Right lobe of liver (tissue), 6 donors: ENCODE results near the gene ARG2. TPM values are rescaled to one million over a fixed set of nuclear protein-coding genes. Genes with fewer than 3 reads are reported as not detected.

Source experiments
- ATAC-seq, 4 donors: fragments of 200-7000 bp; cut with Tn5 transposase; one replicate each; pipeline ENCODE4 v1.9.1; 2020; ENCODE audit warnings: mild to moderate bottlenecking in 4 of 4, moderate library complexity in 4 of 4
- DNase-seq, 3 donors: peaks; one replicate each; pipeline ENCODE4 v3.0.0-alpha.2; 2020
- H3K27ac ChIP-seq, 3 donors: fragments of 200-600 bp; one replicate each; pipeline ENCODE4 v1.8.0; 2022
- H3K27me3 ChIP-seq, 2 donors: fragments of 200-600 bp; one replicate each; pipeline ENCODE4 v1.8.0; 2022
- H3K36me3 ChIP-seq, 4 donors: fragments of 200-600 bp; sonication (generic) in 1 of 4; one replicate each; pipeline versions ENCODE4 v1.5.1 to v1.8.0; 2017 to 2022; ENCODE audit warnings: control low read depth in 1 of 4
- H3K4me1 ChIP-seq, 4 donors: fragments of 200-600 bp; sonication (generic) in 1 of 4; one replicate each; pipeline versions ENCODE4 v1.5.1 to v1.8.0; 2017 to 2022; ENCODE audit warnings: control low read depth in 1 of 4
- H3K4me3 ChIP-seq, 3 donors: fragments of 200-600 bp; one replicate each; pipeline ENCODE4 v1.8.0; 2022
- H3K9me3 ChIP-seq, 4 donors: fragments of 200-600 bp; sonication (generic) in 1 of 4; one replicate each; pipeline versions ENCODE4 v1.5.1 to v1.8.0; 2017 to 2022; ENCODE audit warnings: control low read depth in 1 of 4
- POLR2A ChIP-seq: fragments of 450-650 bp; IDR thresholded peaks from one replicate; pipeline ENCODE4 v1.6.1; 2017; ENCODE audit warnings: antibody characterized with exemption, mild to moderate bottlenecking
- WGBS: methylation state at CpG from one replicate; pipeline ENCODE4 v1.1.6; 2018; ENCODE audit warnings: low coverage, low lambda C conversion rate; ENCODE audit not compliant: insufficient coverage; ENCODE audit errors: missing lambda C conversion rate; 5-methylcytosine and 5-hydroxymethylcytosine counted together
- intact Hi-C, 2 donors: fragments of 100-400 bp; cut with DNase I; formaldehyde crosslinking; loops; one replicate each; pipeline versions ENCODE4 v1.11.2 to v1.14.1; 2022
- total RNA-seq, 6 experiments: library from RNA; depleted of rRNA in 2 of 6; stranded (reverse); fragments of >200 nt in 2 of 6; fragmentation: NEBNext Ultra II Directional in 3 of 6; extraction: Animal tissue kit (Norgen Biotek cat#: 25700) in 3 of 6; gene quantifications; one replicate each; pipeline versions ENCODE4 v1.1.0 to v1.2.4, GENCODE V29; 2016 to 2023
- TF ChIP-seq, protein P1 (sequence below), 4 donors: fragments of 200-600 bp in 3 of 4; fragments of 450-650 bp in 1 of 4; IDR thresholded peaks; one replicate each; pipeline versions ENCODE4 v1.5.1 to v1.8.0; 2016 to 2022; ENCODE audit warnings: antibody characterized with exemption in 4 of 4, mild to moderate bottlenecking in 2 of 4
- donor health status: DM: no; HTN: yes; CAD: no.
- donor health status: DM: no; HTN: no; CAD: no.
- donor health status: DM: no; HTN: no; CAD: no.
- donor health status: DM: no; HTN: yes; CAD: no.
- donor health status: DM: no; HTN: yes; CAD: no.

Gene ARG2
- total RNA-seq, 6 experiments from 2014 or later = 0.92 to 3.3 (median 1.7) TPM; not detected in 1

DNA sequence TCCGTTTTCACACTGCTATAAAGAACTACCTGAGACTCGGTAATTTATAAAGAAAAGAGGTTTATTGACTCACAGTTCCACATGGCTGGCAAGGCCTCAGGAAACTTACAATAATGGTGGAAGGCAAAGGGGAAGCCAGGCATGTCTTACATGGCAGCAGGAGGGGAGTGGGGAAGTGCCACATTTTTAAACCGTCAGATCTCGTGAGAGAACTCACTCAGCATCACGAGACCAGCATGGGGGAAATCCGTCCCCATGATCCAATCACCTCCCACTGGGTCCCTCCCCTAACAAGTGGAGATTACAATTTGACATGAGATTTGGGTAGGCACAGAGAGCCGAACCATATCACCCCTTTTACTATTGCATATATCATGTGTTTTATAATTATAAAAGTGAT lies 17.6 kb upstream of the ARG2 start:
- no peak for TF ChIP-seq POLR2A
- TF ChIP-seq, protein P1, sequence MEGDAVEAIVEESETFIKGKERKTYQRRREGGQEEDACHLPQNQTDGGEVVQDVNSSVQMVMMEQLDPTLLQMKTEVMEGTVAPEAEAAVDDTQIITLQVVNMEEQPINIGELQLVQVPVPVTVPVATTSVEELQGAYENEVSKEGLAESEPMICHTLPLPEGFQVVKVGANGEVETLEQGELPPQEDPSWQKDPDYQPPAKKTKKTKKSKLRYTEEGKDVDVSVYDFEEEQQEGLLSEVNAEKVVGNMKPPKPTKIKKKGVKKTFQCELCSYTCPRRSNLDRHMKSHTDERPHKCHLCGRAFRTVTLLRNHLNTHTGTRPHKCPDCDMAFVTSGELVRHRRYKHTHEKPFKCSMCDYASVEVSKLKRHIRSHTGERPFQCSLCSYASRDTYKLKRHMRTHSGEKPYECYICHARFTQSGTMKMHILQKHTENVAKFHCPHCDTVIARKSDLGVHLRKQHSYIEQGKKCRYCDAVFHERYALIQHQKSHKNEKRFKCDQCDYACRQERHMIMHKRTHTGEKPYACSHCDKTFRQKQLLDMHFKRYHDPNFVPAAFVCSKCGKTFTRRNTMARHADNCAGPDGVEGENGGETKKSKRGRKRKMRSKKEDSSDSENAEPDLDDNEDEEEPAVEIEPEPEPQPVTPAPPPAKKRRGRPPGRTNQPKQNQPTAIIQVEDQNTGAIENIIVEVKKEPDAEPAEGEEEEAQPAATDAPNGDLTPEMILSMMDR (IDR thresholded peaks at IDR 0.05) = no peak
- ATAC-seq (no peak), DNase-seq (no peak)
- intact Hi-C loops = no loop called here
- Histone ChIP-seq H3K9me3 (no peaks in the 10 kb centered on the region), H3K27ac (no peak overlapping the region), H3K4me3 (no peak overlapping the region), H3K36me3 (no peaks in the 10 kb centered on the region), H3K27me3 (no peaks in the 10 kb centered on the region), H3K4me1 (peaks cover 0 to 7% (median 2%) of the 10 kb centered on the region in 4 donors)
- 71% methylated on average over 4 of the region's 7 CpGs for WGBS

DNA sequence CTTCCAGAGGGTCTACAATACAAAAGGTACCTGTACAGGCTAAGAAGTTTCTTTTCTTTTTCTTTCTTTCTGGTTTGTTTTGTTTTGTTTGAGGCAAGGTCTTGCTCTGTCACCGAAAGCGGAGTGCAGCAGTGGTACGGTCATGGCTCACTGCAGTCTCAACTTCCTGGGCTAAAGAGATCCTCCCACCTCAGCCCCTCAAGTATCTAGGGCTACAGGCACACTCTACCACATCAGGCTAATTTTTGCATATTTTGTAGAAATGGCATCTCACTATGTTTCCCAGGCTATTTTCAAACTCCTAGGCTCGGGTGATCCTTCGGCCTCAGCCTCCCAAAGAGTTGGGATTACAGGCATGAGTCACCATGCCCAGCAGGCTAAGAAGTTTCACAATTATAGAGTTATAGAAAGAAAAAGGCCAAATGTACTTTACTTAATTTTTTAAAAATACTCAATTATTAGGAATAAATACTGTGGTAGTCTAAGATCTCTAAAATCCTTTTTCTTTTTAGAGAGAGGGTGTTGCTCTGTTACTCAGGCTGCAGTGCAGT lies 16.6 kb upstream of the ARG2 start:
- ATAC-seq (no peak), DNase-seq (no peak)
- intact Hi-C loops = no loop called here
- H3K27me3 ChIP-seq = no peaks in the 10 kb centered on the region
- 59% methylated on average over 5 of the region's 5 CpGs for WGBS
- H3K4me3 ChIP-seq = no peak overlapping the region
- TF ChIP-seq, protein P1 (IDR thresholded peaks at IDR 0.05) = no peak
- no peak for TF ChIP-seq POLR2A
- H3K36me3 ChIP-seq = no peaks in the 10 kb centered on the region
- H3K9me3 ChIP-seq = no peaks in the 10 kb centered on the region
- peaks cover 0 to 7% (median under 1%) of the 10 kb centered on the region in 4 donors for H3K4me1 ChIP-seq
- no peak overlapping the region for H3K27ac ChIP-seq

DNA sequence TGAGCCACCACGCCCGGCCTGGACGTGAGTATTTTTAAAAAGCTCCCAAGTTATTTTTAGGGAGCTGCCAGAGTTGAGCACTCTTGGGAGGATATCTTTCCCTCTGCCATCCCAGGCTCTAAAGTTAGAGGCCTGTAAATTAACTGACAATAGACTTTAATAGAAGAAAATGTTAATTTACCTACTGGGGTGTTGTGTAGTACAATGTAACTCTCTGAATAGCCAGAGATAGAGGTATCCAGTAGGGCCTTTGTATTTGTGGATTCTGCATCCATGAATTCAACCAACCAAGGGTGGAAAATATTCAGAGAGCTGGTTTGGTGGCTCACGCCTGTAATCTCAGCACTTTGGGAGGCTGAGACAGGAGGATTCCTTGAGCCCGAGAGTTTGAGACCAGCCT lies 12.1 kb upstream of the ARG2 start:
- Histone ChIP-seq H3K27me3 (no peaks in the 10 kb centered on the region), H3K4me3 (no peak overlapping the region), H3K4me1 (no peaks in the 10 kb centered on the region), H3K36me3 (no peaks in the 10 kb centered on the region), H3K9me3 (no peaks in the 10 kb centered on the region), H3K27ac (no peak overlapping the region)
- WGBS = 100% methylated on average over 4 of the region's 5 CpGs
- DNase-seq = no peak
- no peak for TF ChIP-seq POLR2A
- TF ChIP-seq, protein P1 (IDR thresholded peaks at IDR 0.05) = no peak
- ATAC-seq = no peak
- intact Hi-C loops = no loop called here

DNA sequence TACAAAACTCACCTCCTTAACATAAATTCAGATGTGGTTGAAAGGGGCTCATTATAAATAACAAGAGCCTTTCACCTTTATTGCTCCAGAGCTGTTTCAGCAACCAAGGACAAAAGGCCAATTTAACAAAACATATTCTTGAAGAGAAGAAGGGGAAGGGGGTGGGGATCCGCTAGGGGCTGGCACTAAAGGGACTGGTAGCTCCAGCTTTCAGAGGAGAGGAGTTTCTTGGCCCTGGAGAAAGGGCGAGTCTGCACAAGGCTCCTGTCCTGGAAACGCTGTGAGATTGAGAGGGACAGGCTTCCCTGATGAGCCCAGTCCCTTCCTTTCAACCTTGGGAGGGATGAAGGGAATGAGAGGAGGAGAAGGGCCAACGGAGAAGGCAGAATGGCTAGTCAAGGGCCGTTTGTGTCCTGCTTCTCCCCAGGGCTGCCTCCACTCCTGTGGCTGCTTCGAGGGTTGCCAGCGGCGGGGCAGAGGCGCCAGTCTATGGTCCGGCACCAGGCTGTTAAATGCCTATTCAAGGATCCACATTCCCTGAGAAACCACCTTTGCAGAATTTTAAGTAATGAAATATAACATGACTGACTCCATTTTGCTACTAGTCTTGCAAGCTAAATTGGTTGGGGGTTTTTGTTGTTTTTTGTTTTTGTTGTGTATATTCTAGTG lies 9.9 kb upstream of the ARG2 start:
- H3K27ac ChIP-seq = no peak overlapping the region
- H3K36me3 ChIP-seq = no peaks in the 10 kb centered on the region
- TF ChIP-seq, protein P1 (IDR thresholded peaks at IDR 0.05) = no peak
- TF ChIP-seq POLR2A = no peak
- WGBS = 68% methylated on average over 3 of the region's 10 CpGs
- H3K4me3 ChIP-seq = no peak overlapping the region
- ATAC-seq (no peak), DNase-seq (no peak)
- H3K9me3 ChIP-seq = no peaks in the 10 kb centered on the region
- H3K4me1 ChIP-seq = no peaks in the 10 kb centered on the region
- intact Hi-C loops = no loop called here
- no peaks in the 10 kb centered on the region for H3K27me3 ChIP-seq
